Gastrocnemius medialis (tissue), 4 donors: ENCODE data around the gene PTPRM. TPM values are rescaled to one million over a fixed set of nuclear protein-coding genes. Genes with fewer than 3 reads are reported as not detected.

ENCODE experiments used
- ATAC-seq, 2 donors: fragments of 150-250 bp; one replicate each; pipeline ENCODE4 v1.9.1; 2016
- DNase-seq, 2 donors: peaks; one replicate each; pipeline ENCODE4 v3.0.0-alpha.2; 2019
- H3K27ac ChIP-seq, 4 donors: fragments of 200-600 bp; sonication (generic); 1 replicate in 1 of 4; 2 replicates in 3 of 4; pipeline ENCODE4 v1.5.1; 2016 to 2018; ENCODE audit warnings: mild to moderate bottlenecking in 2 of 4, moderate library complexity in 1 of 4
- H3K27me3 ChIP-seq, 3 donors: fragments of 200-600 bp; sonication (generic) in 2 of 3; 1 replicate in 1 of 3; 2 replicates in 2 of 3; pipeline versions ENCODE4 v1.5.1 to v1.6.0; 2016 to 2019; ENCODE audit warnings: mild to moderate bottlenecking in 1 of 3, moderate library complexity in 1 of 3
- H3K36me3 ChIP-seq, 2 donors: fragments of 200-600 bp; sonication (generic) in 1 of 2; one replicate each; pipeline ENCODE4 v1.5.1; 2017 to 2018
- H3K4me1 ChIP-seq, 2 donors: fragments of 200-600 bp; sonication (generic) in 1 of 2; one replicate each; pipeline ENCODE4 v1.5.1; 2016 to 2017; ENCODE audit warnings: mild to moderate bottlenecking in 2 of 2
- H3K4me3 ChIP-seq, 4 donors: fragments of 200-600 bp; sonication (generic) in 3 of 4; 1 replicate in 1 of 4; 2 replicates in 3 of 4; pipeline ENCODE4 v1.5.1; 2016 to 2019; ENCODE audit warnings: mild to moderate bottlenecking in 2 of 4
- H3K9me3 ChIP-seq, 3 donors: fragments of 200-600 bp; sonication (generic) in 2 of 3; 1 replicate in 1 of 3; 2 replicates in 2 of 3; pipeline ENCODE4 v1.5.1; 2016 to 2019
- CTCF ChIP-seq, 5 experiments: fragments of 450-650 bp in 3 of 5; fragments of 200-600 bp in 2 of 5; sonication (generic) in 2 of 5; IDR thresholded peaks in 4 of 5; conservative IDR thresholded peaks in 1 of 5; 1 replicate in 4 of 5; 2 replicates in 1 of 5; pipeline ENCODE4 v1.5.1; 2016 to 2019; ENCODE audit warnings: antibody characterized with exemption in 5 of 5, mild to moderate bottlenecking in 3 of 5, moderate library complexity in 3 of 5
- POLR2A ChIP-seq, 2 donors: fragments of 450-650 bp; IDR thresholded peaks; one replicate each; pipeline ENCODE4 v1.6.1; 2017; ENCODE audit warnings: antibody characterized with exemption in 2 of 2, mild to moderate bottlenecking in 2 of 2, moderate library complexity in 2 of 2
- in situ Hi-C, 4 donors: fragments of 200-750 bp; cut with MboI; loops; one replicate each; pipeline versions ENCODE4 v1.15.0 to v1.8.0; 2017; ENCODE audit warnings: low sequenced_read_pairs in 4 of 4
- intact Hi-C: fragments of 100-400 bp; cut with DNase I; formaldehyde crosslinking; loops from one replicate; pipeline ENCODE4 v1.15.1; 2023; ENCODE audit warnings: low total_unique reads
- total RNA-seq, 4 donors: library from RNA; depleted of rRNA; stranded (reverse); fragments of >200 nt; gene quantifications; one replicate each; pipeline versions ENCODE4 v1.1.0 to v1.2.3, GENCODE V29; 2016

The PTPRM gene
- total RNA-seq, 4 donors from 2014 or later, result 52.6 to 79.3 (median 63.8) TPM

GRCh38 chr18:8139127-8139527 lies 572.0 kb downstream of the PTPRM start:
- H3K36me3 ChIP-seq, result no peaks in the 10 kb centered on the region

GRCh38 chr18:8139891-8140406 lies 572.8 kb downstream of the PTPRM start:
- intact Hi-C loops (loop anchor here (5.0 to 10.0 kb wide), 2 partner anchors 265 to 573 kb away; partner anchors contain the start of gene PTPRM), in situ Hi-C loops (loop anchor here in 1 of 4 donors (25.0 kb wide), 1 partner anchor 97 kb away; no protein-coding TSS in a partner anchor)
- Histone ChIP-seq H3K36me3 (no peaks in the 10 kb centered on the region), H3K27me3 (no peaks in the 10 kb centered on the region), H3K27ac (peak overlapping the region; percentile 64 to 93 (median 79)), H3K9me3 (no peaks in the 10 kb centered on the region), H3K4me3 (peak overlapping the region in 1 of 4 donors; percentile 1), H3K4me1 (peaks cover 30 to 45% of the 10 kb centered on the region in 2 donors)
- TF ChIP-seq POLR2A (IDR thresholded peaks at IDR 0.05) (peak in 1 of 2 donors; percentile 27), CTCF (IDR thresholded peaks at IDR 0.05 in 4 of 5, conservative IDR thresholded peaks at IDR 0.05 in 1 of 5) (no peak)
- DNase-seq (peak; percentile 62 to 84), ATAC-seq (peak; percentile 62 to 77)

More at GRCh38 chr18:8139127-8139527, 572.0 kb downstream of the PTPRM start:
- peaks cover 30 to 45% of the 10 kb centered on the region in 2 donors for H3K4me1 ChIP-seq
- TF ChIP-seq CTCF (IDR thresholded peaks at IDR 0.05 in 4 of 5, conservative IDR thresholded peaks at IDR 0.05 in 1 of 5) (peak in 2 of 5 experiments; percentile 9 to 13), POLR2A (IDR thresholded peaks at IDR 0.05) (no peak)
- no peaks in the 10 kb centered on the region for H3K9me3 ChIP-seq
- intact Hi-C loops (no loop called here), in situ Hi-C loops (loop anchor here in 1 of 4 donors (25.0 kb wide), 1 partner anchor 98 kb away; no protein-coding TSS in a partner anchor)
- H3K4me3 ChIP-seq, result peak overlapping the region in 1 of 4 donors; percentile 9
- peak overlapping the region; percentile 64 to 93 (median 79) for H3K27ac ChIP-seq
- ATAC-seq (peak; percentile 22 to 44), DNase-seq (peak; percentile 38 to 59)
- no peaks in the 10 kb centered on the region for H3K27me3 ChIP-seq

- peak; percentile 85 to 88 for ATAC-seq
- Histone ChIP-seq H3K27me3 (no peaks in the 10 kb centered on the region), H3K9me3 (no peaks in the 10 kb centered on the region), H3K4me3 (peak overlapping the region in 1 of 4 donors; percentile 7), H3K36me3 (no peaks in the 10 kb centered on the region), H3K4me1 (peaks cover 30 to 45% of the 10 kb centered on the region in 2 donors), H3K27ac (peak overlapping the region; percentile 64 to 93 (median 79))
- intact Hi-C loops (loop anchor here (5.0 to 10.0 kb wide), 2 partner anchors 266 to 574 kb away; partner anchors contain the start of gene PTPRM), in situ Hi-C loops (loop anchor here in 1 of 4 donors (25.0 kb wide), 1 partner anchor 96 kb away; no protein-coding TSS in a partner anchor)
- peak; percentile 83 to 85 for DNase-seq
- TF ChIP-seq POLR2A (IDR thresholded peaks at IDR 0.05) (peak in 1 of 2 donors; percentile 53), CTCF (IDR thresholded peaks at IDR 0.05 in 4 of 5, conservative IDR thresholded peaks at IDR 0.05 in 1 of 5) (no peak)
These were observed 573.9 kb downstream of the PTPRM start for GRCh38 chr18:8140841-8141501.

GRCh38 chr18:8142131-8142711 lies 575.1 kb downstream of the PTPRM start:
- Histone ChIP-seq H3K4me1 (peaks cover 30 to 45% of the 10 kb centered on the region in 2 donors), H3K36me3 (no peaks in the 10 kb centered on the region), H3K27me3 (no peaks in the 10 kb centered on the region), H3K4me3 (no peak overlapping the region), H3K27ac (peak overlapping the region; percentile 64 to 93 (median 79)), H3K9me3 (peaks cover 0 to 6% (median 0%) of the 10 kb centered on the region in 3 donors)
- ATAC-seq (no peak), DNase-seq (no peak)
- TF ChIP-seq CTCF (IDR thresholded peaks at IDR 0.05 in 4 of 5, conservative IDR thresholded peaks at IDR 0.05 in 1 of 5) (no peak), POLR2A (IDR thresholded peaks at IDR 0.05) (no peak)
- in situ Hi-C loops, result loop anchor here in 1 of 4 donors (25.0 kb wide), 1 partner anchor 95 kb away; no protein-coding TSS in a partner anchor
- intact Hi-C loops, result loop anchor here (5.0 to 10.0 kb wide), 2 partner anchors 267 to 575 kb away; partner anchors contain the start of gene PTPRM
